T-helper 17 cell (primary cell): ENCODE measurements around the gene SRRT. TPM values are rescaled to one million over a fixed set of nuclear protein-coding genes. Genes with fewer than 3 reads are reported as not detected.
"Not testable (repeated sequence)": the region's sequence is repeated elsewhere in the genome, so short reads cannot be mapped to it uniquely, and the experiment has no call there.

Source experiments
- ATAC-seq: fragments of 150-1000 bp; cut with Tn5 transposase; 2 replicates; pipeline ENCODE4 v1.10.0; 2021; ENCODE audit warnings: mild to moderate bottlenecking, moderate library complexity
- DNase-seq, 3 donors: peaks; one replicate each; pipeline versions ENCODE4 v3.0.0 to v3.0.0-alpha.2; 2020 to 2021
- H3K9me3 ChIP-seq: one replicate; pipeline ENCODE4 v1.7.0; 2013; ENCODE audit warnings: low read length, mild to moderate bottlenecking; ENCODE audit not compliant: control insufficient read depth, poor library complexity, severe bottlenecking
- H3K27ac Mint-ChIP-seq: one replicate; pipeline ENCODE4 v1.8.0; 2022; ENCODE audit warnings: mild to moderate bottlenecking, moderate library complexity, mixed read lengths
- H3K27me3 Mint-ChIP-seq: one replicate; pipeline ENCODE4 v1.8.0; 2022; ENCODE audit warnings: mixed read lengths
- H3K36me3 Mint-ChIP-seq: one replicate; pipeline ENCODE4 v1.8.0; 2022; ENCODE audit warnings: low read depth, mixed read lengths
- H3K4me1 Mint-ChIP-seq: one replicate; pipeline ENCODE4 v1.8.0; 2022; ENCODE audit warnings: mild to moderate bottlenecking, mixed read lengths
- H3K4me3 Mint-ChIP-seq: one replicate; pipeline ENCODE4 v1.8.0; 2022; ENCODE audit warnings: mild to moderate bottlenecking, moderate library complexity, mixed read lengths
- total RNA-seq, 4 donors: library from RNA in 2 of 4; stranded (reverse) in 2 of 4; gene quantifications; one replicate each; pipeline ENCODE4 v1.2.3 and lab custom pipeline; 2022 to 2026

The SRRT gene
- total RNA-seq, 2 donors from 2014 or later = 246 to 255 TPM

DNA sequence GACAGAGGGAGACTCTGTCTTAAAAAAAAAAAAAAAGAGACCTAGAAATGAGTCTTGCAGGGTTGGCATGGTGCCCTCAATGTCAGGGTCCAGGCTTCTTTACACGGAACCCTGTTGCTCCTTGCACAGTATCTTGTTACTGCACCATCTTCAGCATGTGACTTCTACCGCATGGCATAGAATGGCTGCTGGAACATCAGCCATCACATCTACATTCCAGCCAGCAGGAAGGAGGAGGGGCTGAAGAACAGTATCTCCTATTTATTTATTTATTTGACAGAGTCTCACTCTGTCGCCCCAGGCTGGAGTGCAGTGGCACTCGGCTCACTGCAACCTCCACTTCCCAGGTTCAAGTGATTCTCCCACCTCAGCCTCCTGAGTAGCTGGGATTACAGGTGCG, 24.5 kb downstream of the SRRT start:
- DNase-seq (no peak), ATAC-seq (no peak)
- Mint-ChIP-seq H3K36me3 (peaks cover 5% of the 10 kb centered on the region), H3K27me3 (peaks cover 27% of the 10 kb centered on the region), H3K4me3 (no peak overlapping the region), H3K4me1 (peaks cover 8% of the 10 kb centered on the region), H3K27ac (no peak overlapping the region)
- H3K9me3 ChIP-seq = no peaks in the 10 kb centered on the region

DNA sequence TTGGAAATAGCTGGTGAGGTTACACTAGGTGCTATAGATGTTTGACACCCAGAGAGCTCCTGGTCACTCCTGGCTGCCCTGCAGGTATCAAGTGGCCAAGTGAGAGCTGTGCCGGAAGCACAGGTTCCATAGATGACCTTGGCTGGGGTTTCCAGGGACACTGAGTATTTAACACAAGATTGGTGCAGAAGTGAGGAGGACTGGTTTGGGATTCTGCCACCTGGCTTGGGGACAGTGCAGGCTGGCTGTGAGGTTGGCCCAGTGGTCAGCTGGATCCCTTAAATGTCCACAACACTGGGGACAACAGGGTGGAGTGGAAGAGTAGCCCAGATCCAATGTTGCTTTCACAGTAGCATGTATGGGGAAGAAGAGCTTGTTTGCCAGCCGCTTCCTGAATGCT, 26.1 kb downstream of the SRRT start:
- ATAC-seq = no peak

DNA sequence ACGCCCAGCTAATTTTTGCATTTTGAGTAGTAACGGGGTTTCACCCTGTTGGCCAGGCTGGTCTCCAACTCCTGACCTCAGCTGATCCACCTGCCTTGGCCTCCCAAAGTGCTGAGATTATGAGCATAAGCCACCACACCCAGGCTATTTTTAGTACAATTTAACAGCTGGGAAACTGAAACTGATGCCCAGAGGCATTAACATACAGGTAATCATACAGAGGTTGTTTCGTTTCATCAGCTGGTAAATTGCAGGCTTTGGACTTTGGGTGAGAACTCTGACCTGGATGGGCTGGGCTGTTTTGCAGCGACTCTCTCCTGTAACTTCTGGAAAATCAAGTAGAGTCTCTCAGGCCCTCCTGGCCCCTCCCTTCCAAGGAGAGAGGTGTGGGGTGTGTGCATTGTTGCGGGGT, 27.0 kb downstream of the SRRT start:
- ATAC-seq (no peak), DNase-seq (no peak)
- no peaks in the 10 kb centered on the region for H3K9me3 ChIP-seq
- Mint-ChIP-seq H3K27ac (no peak overlapping the region), H3K36me3 (no peaks in the 10 kb centered on the region), H3K27me3 (peaks cover 20% of the 10 kb centered on the region), H3K4me1 (peaks cover 2% of the 10 kb centered on the region), H3K4me3 (no peak overlapping the region)

More for the DNA sequence above, 26.1 kb downstream of the SRRT start:
- Mint-ChIP-seq H3K36me3 (peaks cover 4% of the 10 kb centered on the region), H3K27ac (no peak overlapping the region), H3K4me3 (no peak overlapping the region), H3K4me1 (peaks cover 7% of the 10 kb centered on the region), H3K27me3 (peaks cover 25% of the 10 kb centered on the region)
- DNase-seq = no peak
- no peaks in the 10 kb centered on the region for H3K9me3 ChIP-seq

DNA sequence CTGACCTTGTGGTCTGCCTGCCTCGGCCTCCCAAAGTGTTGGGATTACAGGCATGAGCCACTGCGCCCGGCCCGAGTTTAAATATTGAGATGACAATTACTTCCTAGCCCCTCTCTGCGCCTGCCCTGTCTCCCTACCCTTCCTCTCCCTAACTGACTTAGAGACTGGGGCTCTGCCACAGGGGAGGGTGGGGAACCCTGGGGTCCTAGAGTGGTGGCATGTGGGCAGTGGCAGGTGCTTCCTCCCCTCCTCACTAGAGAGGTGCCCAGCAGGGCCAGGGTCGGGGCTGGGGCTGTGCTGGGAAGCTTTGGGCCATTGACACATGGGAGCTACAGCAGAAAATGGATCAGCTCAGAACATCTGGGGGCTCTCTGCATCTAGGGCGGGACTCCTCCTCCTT, 27.7 kb downstream of the SRRT start:
- Mint-ChIP-seq H3K4me1 (no peaks in the 10 kb centered on the region), H3K36me3 (no peaks in the 10 kb centered on the region), H3K27ac (no peak overlapping the region), H3K4me3 (no peak overlapping the region), H3K27me3 (peaks cover 18% of the 10 kb centered on the region)
- no peak for ATAC-seq
- DNase-seq = no peak
- no peaks in the 10 kb centered on the region for H3K9me3 ChIP-seq

DNA sequence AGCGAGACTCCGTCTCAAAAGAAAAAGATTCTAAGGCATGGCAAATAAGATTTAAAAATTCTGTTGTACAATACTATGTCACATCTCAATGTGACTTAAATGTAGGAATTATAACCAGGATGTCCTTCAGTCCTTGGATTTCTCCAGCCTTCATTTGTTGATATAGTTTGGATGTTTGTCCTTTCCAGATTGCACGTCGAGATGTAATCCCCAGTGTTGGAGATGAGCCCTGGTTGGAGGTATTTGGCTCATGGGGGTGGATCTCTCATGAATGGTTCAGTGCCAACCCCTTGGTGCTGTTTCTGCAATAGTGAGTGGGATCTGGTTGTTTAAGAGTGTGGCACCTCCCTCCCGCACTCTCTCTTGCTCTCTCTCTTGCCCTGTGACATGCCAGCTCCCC, 33.6 kb downstream of the SRRT start:
- H3K4me3 Mint-ChIP-seq = no peak overlapping the region
- H3K4me1 Mint-ChIP-seq = peaks cover 2% of the 10 kb centered on the region
- ATAC-seq = no peak
- DNase-seq = no peak
- no peak overlapping the region for H3K27ac Mint-ChIP-seq
- peaks cover 3% of the 10 kb centered on the region for H3K36me3 Mint-ChIP-seq
- H3K27me3 Mint-ChIP-seq = peaks cover 22% of the 10 kb centered on the region
- no peaks in the 10 kb centered on the region for H3K9me3 ChIP-seq

DNA sequence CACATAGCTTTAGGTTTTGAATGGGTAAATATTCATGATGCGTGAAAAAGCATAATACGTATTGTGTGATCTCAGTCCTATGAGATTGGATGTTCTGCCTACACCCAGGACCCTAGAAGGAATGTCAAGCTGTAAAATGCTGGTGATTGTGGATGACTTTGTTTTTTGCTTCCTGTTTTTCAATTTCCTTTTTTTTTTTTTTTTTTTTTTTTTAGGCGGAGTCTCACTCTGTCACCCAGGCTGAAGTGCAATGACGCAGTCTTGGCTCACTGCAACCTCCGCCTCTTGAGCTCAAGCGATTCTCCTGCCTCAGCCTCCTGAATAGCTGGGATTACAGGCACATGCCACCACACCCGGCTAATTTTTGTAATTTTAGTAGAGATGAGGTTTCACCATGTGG, 35.5 kb downstream of the SRRT start:
- peaks cover 34% of the 10 kb centered on the region for H3K27me3 Mint-ChIP-seq
- not testable (repeated sequence) for H3K36me3 Mint-ChIP-seq, DNase-seq, H3K4me3 Mint-ChIP-seq, ATAC-seq, H3K27ac Mint-ChIP-seq, H3K4me1 Mint-ChIP-seq, H3K9me3 ChIP-seq

DNA sequence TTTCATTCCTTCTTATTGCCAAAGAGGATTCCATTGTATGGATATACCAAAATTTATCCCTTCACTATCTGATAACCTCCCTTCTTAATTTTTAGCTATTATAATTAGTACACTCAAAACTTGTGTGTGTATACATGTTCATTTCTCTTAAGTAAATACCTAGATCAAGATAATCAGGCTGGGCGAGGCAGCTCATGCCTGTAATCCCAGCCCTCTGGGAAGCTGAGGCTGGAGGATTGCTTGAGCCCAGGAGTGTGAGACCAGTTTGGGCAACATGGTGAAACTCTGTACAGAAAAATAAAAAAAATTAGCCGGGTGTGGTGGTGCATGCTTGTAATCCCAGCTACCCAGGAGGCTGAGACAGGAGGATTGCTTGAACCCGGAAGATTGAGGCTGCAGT, 36.6 kb downstream of the SRRT start:
- Mint-ChIP-seq H3K36me3 (peaks cover 3% of the 10 kb centered on the region), H3K27me3 (peaks cover 34% of the 10 kb centered on the region), H3K27ac (no peak overlapping the region), H3K4me1 (peaks cover 2% of the 10 kb centered on the region), H3K4me3 (no peak overlapping the region)
- DNase-seq = no peak
- no peaks in the 10 kb centered on the region for H3K9me3 ChIP-seq
- no peak for ATAC-seq

DNA sequence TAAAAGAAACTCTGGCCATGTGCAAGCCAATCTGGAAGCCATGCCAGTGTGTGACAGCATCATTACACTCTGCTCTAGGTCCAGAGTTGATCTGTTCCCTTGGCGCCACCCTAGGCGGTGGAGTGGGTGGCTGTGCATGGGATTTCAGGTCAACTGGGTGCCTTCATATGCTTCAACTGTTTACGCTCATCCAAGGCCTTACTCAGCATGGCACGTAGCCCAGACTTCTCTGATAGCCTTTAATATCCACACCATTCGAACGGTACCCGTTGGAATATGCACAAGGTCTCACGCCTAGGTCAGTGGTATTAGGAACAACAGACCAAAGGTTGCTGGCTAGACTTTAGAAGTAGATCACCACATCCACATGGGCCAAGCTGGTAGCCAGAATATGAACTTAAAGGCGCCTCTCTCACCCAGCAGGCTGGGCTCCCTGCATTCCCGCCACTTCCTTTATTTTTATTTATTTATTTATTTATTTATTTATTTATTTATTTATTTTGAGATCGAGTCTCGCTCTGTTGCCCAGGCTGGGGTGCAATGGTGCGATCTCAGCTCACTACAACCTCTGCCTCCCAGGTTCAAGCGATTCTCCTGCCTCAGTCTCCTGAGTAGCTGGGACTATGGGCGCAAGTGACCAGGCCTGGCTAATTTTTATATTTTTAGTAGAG, 39.4 kb downstream of the SRRT start:
- H3K9me3 ChIP-seq = no peaks in the 10 kb centered on the region
- Mint-ChIP-seq H3K27me3 (peaks cover 47% of the 10 kb centered on the region), H3K27ac (no peak overlapping the region), H3K4me3 (no peak overlapping the region), H3K36me3 (no peaks in the 10 kb centered on the region), H3K4me1 (peaks cover 2% of the 10 kb centered on the region)
- ATAC-seq (no peak), DNase-seq (no peak)

DNA sequence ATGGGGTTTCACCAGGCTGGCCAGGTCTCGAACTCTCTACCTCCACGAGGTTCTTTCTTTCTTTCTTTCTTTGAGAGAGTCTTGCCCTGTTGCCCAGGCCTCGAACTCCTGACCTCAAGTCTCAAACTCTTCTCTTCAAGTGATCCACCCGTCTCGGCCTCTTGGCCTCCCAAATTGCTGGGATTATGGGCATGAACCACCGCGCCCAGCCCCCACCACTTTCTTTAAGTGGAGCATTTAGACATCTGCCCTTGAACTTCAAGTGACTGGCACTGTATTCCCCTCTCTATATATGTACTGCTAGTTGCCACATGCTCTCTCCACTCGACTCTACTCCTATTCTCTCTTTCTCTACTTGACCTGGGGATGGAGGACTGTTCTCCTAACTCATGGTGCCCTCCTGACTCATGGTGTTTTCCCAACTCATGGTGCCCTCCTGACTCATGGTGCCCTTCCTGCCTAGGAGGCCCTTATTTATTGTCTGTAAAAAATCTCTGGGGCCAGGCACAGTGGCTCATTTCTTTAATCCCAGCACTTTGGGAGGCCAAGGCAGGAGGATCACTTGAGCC, 40.1 kb downstream of the SRRT start:
- peaks cover 2% of the 10 kb centered on the region for H3K4me1 Mint-ChIP-seq

DNA sequence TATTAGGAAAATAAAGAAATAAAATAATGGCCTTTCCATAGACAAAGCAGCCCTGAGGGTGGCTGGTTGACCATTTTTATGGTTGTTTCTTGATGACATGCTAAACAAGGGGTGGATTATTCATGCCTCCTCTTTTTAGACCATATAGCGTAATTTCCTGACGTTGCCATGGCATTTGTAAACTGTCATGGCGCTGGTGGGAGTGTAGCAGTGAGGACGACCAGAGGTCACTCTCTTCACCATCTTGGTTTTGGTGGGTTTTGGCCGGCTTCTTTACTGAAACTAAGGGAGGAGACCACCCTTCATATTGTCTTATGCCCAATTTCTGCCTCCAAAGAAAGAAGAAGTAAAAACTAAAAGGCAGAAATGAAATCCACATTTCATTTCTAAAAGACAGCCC, 44.4 kb downstream of the SRRT start:
- not testable (repeated sequence) for DNase-seq, H3K4me3 Mint-ChIP-seq, ATAC-seq, H3K36me3 Mint-ChIP-seq, H3K4me1 Mint-ChIP-seq, H3K9me3 ChIP-seq, H3K27ac Mint-ChIP-seq
- H3K27me3 Mint-ChIP-seq = peaks cover 42% of the 10 kb centered on the region

More for the DNA sequence above, 40.1 kb downstream of the SRRT start:
- DNase-seq (no peak), ATAC-seq (no peak)
- H3K27me3 Mint-ChIP-seq = peaks cover 53% of the 10 kb centered on the region
- H3K9me3 ChIP-seq = no peaks in the 10 kb centered on the region
- H3K4me3 Mint-ChIP-seq = no peak overlapping the region
- no peaks in the 10 kb centered on the region for H3K36me3 Mint-ChIP-seq
- H3K27ac Mint-ChIP-seq = no peak overlapping the region

DNA sequence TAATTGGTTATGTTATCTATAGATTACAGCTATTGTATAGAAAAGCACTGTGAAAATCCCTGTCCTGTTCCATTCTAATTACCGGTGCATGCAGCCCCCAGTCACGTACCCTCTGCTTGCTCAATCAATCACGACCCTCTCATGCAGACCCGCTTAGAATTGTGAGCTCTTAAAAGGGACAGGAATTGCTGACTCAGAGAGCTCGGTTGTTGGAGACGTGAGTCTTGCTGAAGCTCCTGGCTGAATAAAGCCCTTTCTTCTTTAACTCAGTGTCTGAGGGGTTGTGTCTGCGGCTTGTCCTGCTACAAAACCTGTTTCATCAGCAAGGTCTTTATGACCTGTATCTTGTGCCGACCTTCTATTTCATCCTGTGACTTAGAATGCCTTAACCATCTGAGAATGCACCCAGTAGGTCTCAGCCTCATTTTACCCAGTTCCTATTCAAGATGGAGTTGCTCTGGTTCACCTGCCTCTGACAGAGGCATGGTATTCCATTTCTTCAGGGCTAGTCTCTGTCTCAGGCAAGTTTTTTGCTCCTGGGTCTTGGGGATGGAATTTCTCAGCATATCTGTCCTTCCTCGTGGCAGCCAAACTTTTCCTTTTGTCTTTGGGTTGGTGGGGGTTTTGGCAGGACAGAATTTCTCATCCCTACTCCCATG, 45.0 kb downstream of the SRRT start:
- H3K4me3 Mint-ChIP-seq, DNase-seq: not testable (repeated sequence)

DNA sequence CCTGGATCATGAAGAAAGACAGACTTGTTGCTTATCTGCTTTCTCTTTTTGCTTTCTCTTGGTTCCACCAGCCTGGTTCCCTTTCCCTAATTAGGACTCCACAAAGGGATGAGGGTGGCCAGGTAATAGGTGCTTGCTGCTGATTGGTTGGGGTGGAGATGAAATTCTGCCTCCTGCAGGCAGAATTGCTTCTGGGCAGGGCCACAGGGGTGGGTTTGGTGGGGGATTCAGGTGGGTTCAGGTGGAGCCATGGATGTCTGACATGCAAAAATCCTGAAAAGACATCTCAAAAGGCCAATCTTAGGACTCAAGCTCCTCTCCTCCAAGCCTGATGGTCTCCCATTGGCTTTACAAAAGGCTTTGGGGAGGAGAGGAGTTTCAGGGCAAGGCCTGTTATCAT, 46.1 kb downstream of the SRRT start:
- H3K4me1 Mint-ChIP-seq = no peaks in the 10 kb centered on the region
- no peak overlapping the region for H3K4me3 Mint-ChIP-seq
- no peak for DNase-seq
- no peaks in the 10 kb centered on the region for H3K9me3 ChIP-seq
- no peak overlapping the region for H3K27ac Mint-ChIP-seq
- ATAC-seq = no peak
- H3K36me3 Mint-ChIP-seq = peaks cover 9% of the 10 kb centered on the region
- H3K27me3 Mint-ChIP-seq = peaks cover 35% of the 10 kb centered on the region

More for the DNA sequence above, 45.0 kb downstream of the SRRT start:
- not testable (repeated sequence) for H3K4me1 Mint-ChIP-seq, H3K9me3 ChIP-seq, H3K36me3 Mint-ChIP-seq, ATAC-seq, H3K27ac Mint-ChIP-seq
- peaks cover 38% of the 10 kb centered on the region for H3K27me3 Mint-ChIP-seq

DNA sequence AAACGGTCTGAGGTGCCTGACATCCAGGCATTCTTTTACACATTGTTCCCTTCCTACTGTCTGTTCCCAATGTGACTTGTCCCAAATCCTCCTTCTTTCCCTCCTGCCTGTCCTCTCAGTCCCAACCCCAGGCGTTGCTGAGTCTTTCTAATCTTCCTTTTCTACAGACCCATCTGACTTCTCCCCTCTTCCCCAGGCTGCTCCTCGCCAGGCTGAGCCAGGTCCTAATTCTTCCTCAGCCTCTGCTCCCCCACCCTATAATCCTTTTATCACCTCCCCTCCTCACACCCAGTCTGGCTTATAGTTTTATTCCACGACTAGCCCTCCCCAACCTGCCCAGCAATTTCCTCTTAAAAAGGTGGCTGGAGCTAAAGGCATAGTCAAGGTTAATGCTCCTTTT, 48.7 kb downstream of the SRRT start:
- H3K4me3 Mint-ChIP-seq, H3K36me3 Mint-ChIP-seq, H3K27ac Mint-ChIP-seq, DNase-seq, H3K9me3 ChIP-seq, ATAC-seq, H3K4me1 Mint-ChIP-seq: not testable (repeated sequence)
- peaks cover 25% of the 10 kb centered on the region for H3K27me3 Mint-ChIP-seq

DNA sequence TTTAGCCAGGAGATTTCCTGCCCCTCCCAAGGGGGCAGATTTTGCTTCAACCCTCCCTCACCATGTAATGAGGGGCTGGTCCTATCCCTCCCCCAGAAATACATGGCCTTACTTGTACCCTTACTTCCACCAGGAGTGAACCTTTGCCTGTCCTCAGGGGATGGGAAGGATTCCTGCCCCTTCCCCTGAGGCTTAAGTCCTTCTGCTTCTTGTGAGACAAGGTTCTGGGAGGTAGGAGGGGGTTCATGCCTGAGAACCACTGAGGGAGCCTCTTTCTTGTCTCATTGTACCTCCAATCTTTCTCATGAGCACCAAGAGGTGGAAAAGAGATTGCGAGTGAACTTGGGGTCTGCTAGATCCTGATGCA, 54.9 kb downstream of the SRRT start:
- no peaks in the 10 kb centered on the region for H3K9me3 ChIP-seq
- Mint-ChIP-seq H3K4me3 (no peak overlapping the region), H3K27me3 (peaks cover 14% of the 10 kb centered on the region), H3K27ac (no peak overlapping the region), H3K4me1 (no peaks in the 10 kb centered on the region), H3K36me3 (no peaks in the 10 kb centered on the region)
- DNase-seq (no peak), ATAC-seq (no peak)
